HG03175 (cell line): ENCODE results near the gene PCDHAC2.

ENCODE experiments used
- ATAC-seq: cut with Tn5 transposase; IDR thresholded peaks from one replicate; pipeline ENCODE4 v1.9.1; 2021; ENCODE audit warnings: mild to moderate bottlenecking, moderate library complexity; ENCODE audit not compliant: unreplicated experiment

PCDHAC2 gene

GRCh38 chr5:140988100-140988499, 21.8 kb downstream of the PCDHAC2 start:
- no peak for ATAC-seq

- no peak for ATAC-seq
Observed at GRCh38 chr5:140988608-140989007, 22.3 kb downstream of the PCDHAC2 start.

GRCh38 chr5:140989254-140990020, 23.2 kb downstream of the PCDHAC2 start:
- ATAC-seq, result no peak

- ATAC-seq, result no peak
Observed at GRCh38 chr5:140992828-140993227, 26.6 kb downstream of the PCDHAC2 start.

- no peak for ATAC-seq
Observed at GRCh38 chr5:140996060-140996459, 29.8 kb downstream of the PCDHAC2 start.

GRCh38 chr5:140998921-140999410, 32.7 kb downstream of the PCDHAC2 start:
- ATAC-seq, result no peak

- ATAC-seq, result no peak
Observed at GRCh38 chr5:141001446-141001843, 35.2 kb downstream of the PCDHAC2 start.

- no peak for ATAC-seq
Observed at GRCh38 chr5:141001844-141002604, 35.7 kb downstream of the PCDHAC2 start.

GRCh38 chr5:141002605-141002965, 36.3 kb downstream of the PCDHAC2 start:
- no peak for ATAC-seq

- no peak for ATAC-seq
Observed at GRCh38 chr5:141003031-141003430, 36.8 kb downstream of the PCDHAC2 start.

GRCh38 chr5:141003791-141004611, 37.7 kb downstream of the PCDHAC2 start:
- ATAC-seq, result no peak

- ATAC-seq, result no peak
Observed at GRCh38 chr5:141007791-141008190, 41.5 kb downstream of the PCDHAC2 start.

GRCh38 chr5:141010047-141010793, 43.9 kb downstream of the PCDHAC2 start:
- no peak for ATAC-seq

- ATAC-seq, result no peak
Observed at GRCh38 chr5:141017943-141018342, 51.7 kb downstream of the PCDHAC2 start.
